Common myeloid progenitor, CD34-positive (primary cell): ENCODE results near the gene CAP2.
A peak's percentile ranks its signal among the peaks of the same experiment; 100 is the strongest.

Source experiments
- CTCF ChIA-PET: fragments of 350-600 bp; sonication (Branson Sonifier 250); formaldehyde crosslinking; loops from one replicate; lab custom pipeline; 2021; ENCODE audit warnings: antibody characterized with exemption; lab: Charles Lee
- POLR2A ChIA-PET: fragments of 350-600 bp; sonication (Branson Sonifier 250); formaldehyde crosslinking; loops from one replicate; lab custom pipeline; 2021; ENCODE audit warnings: antibody characterized with exemption; lab: Charles Lee
- DNase-seq, 3 donors: peaks; one replicate each; pipeline versions ENCODE4 v3.0.0 to v3.0.0-alpha.2; 2013
- H3K27ac ChIP-seq, 2 experiments: 1 replicate in 1 of 2; 2 replicates in 1 of 2; pipeline ENCODE4 v1.7.0; 2013; ENCODE audit warnings: inconsistent platforms in 2 of 2, low read length in 2 of 2, mild to moderate bottlenecking in 2 of 2, low read depth in 1 of 2, moderate library complexity in 1 of 2; ENCODE audit not compliant: severe bottlenecking in 2 of 2, insufficient read depth in 1 of 2, poor library complexity in 1 of 2
- H3K27me3 ChIP-seq, 5 experiments: replicated peaks in 2 of 5; 1 replicate in 3 of 5; 2 replicates in 2 of 5; pipeline versions ENCODE4 v1.6.1 to v1.7.0; 2013; ENCODE audit warnings: low read length in 4 of 5, mild to moderate bottlenecking in 2 of 5, moderate library complexity in 2 of 5, inconsistent platforms in 1 of 5; ENCODE audit not compliant: insufficient read depth in 5 of 5, control insufficient read depth in 4 of 5
- H3K36me3 ChIP-seq, 4 experiments: 1 replicate in 2 of 4; 2 replicates in 2 of 4; pipeline versions ENCODE4 v1.6.1 to v1.7.0; 2013; ENCODE audit warnings: low read length in 3 of 4, control low read depth in 1 of 4, mild to moderate bottlenecking in 1 of 4; ENCODE audit not compliant: control insufficient read depth in 4 of 4, insufficient read depth in 4 of 4
- H3K4me1 ChIP-seq, 4 experiments: 1 replicate in 3 of 4; 2 replicates in 1 of 4; pipeline versions ENCODE4 v1.6.1 to v1.7.1; 2013; ENCODE audit warnings: low read length in 3 of 4, mild to moderate bottlenecking in 3 of 4, control low read depth in 1 of 4, inconsistent platforms in 1 of 4, moderate library complexity in 1 of 4; ENCODE audit not compliant: control insufficient read depth in 4 of 4, insufficient read depth in 4 of 4; ENCODE audit errors: control extremely low read depth in 1 of 4
- H3K4me3 ChIP-seq, 7 experiments: 1 replicate in 4 of 7; 2 replicates in 3 of 7; pipeline versions ENCODE4 v1.5.1 to v1.7.0; 2013; ENCODE audit warnings: mild to moderate bottlenecking in 7 of 7, low read length in 6 of 7, moderate library complexity in 6 of 7, inconsistent platforms in 2 of 7, low read depth in 2 of 7, control low read depth in 1 of 7; ENCODE audit not compliant: insufficient read depth in 4 of 7, control insufficient read depth in 1 of 7; ENCODE audit errors: extremely low read depth in 1 of 7
- H3K9me3 ChIP-seq, 5 experiments: 1 replicate in 4 of 5; 2 replicates in 1 of 5; pipeline versions ENCODE4 v1.6.1 to v1.7.1; 2013; ENCODE audit warnings: low read length in 4 of 5, mild to moderate bottlenecking in 2 of 5, inconsistent platforms in 1 of 5, low read depth in 1 of 5, moderate library complexity in 1 of 5; ENCODE audit not compliant: control insufficient read depth in 4 of 5, insufficient read depth in 2 of 5; ENCODE audit errors: control extremely low read depth in 1 of 5
- WGBS: methylation state at CpG from one replicate; pipeline ENCODE4 v1.1.5; 2013; ENCODE audit not compliant: insufficient coverage; 5-methylcytosine and 5-hydroxymethylcytosine counted together

The CAP2 gene

DNA sequence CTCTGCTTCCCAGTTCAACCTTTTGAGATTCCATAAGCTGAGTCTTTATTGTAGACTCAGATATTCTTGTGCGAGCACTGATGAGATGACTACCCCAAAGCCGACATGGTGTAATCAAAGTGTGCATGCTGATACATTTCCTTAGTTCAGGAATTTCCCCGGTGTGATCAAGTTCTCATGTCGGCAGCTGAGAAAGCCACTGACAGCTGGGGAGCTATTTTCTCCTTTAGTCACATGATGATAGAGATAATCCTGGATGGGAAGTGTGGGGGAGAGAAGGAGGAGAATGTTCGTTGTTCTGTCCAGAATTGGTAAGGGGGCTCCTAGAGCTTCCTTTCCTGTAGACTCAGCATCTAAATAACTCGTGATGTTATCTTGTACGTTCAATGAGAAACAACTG is 7.7 kb upstream of the CAP2 start:
- DNase-seq, result no peak
- no peaks in the 10 kb centered on the region for H3K4me1 ChIP-seq
- 90% methylated on average over 5 of the region's 7 CpGs for WGBS
- CTCF ChIA-PET, result interaction anchor here (1.5 kb wide), 1 partner anchor 15 kb away, joined by 4 read pairs; no protein-coding TSS in a partner anchor
- H3K27ac ChIP-seq, result no peak overlapping the region
- peaks cover 0 to 1% (median 0%) of the 10 kb centered on the region in 5 experiments for H3K9me3 ChIP-seq
- peaks cover 0 to 8% (median 0%) of the 10 kb centered on the region in 5 experiments for H3K27me3 ChIP-seq
- H3K4me3 ChIP-seq, result no peak overlapping the region
- POLR2A ChIA-PET, result no interaction called here
- no peaks in the 10 kb centered on the region for H3K36me3 ChIP-seq

DNA sequence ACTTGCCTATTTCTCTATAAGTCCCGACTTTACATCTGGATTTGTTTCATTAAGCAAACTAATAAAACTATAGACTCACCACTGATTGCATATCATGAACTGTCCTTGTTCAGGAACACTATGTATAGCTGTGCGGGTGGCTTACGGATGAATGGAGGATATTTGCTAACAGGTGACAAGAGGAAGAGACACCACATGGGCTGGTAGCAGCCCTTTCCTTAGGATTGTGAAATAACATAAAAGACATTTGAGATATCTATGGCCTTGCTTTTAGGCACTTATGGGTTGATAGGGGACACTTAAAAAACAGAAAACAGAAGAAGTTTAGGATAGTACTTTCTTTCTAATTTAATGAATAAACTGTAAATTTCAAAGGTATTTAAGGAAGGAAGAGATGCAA is 5.0 kb upstream of the CAP2 start:
- no peak for DNase-seq
- Histone ChIP-seq H3K9me3 (peaks cover 0 to 1% (median 0%) of the 10 kb centered on the region in 5 experiments), H3K4me3 (no peak overlapping the region), H3K27ac (no peak overlapping the region), H3K4me1 (peaks cover 0 to 3% (median 1%) of the 10 kb centered on the region in 4 experiments), H3K27me3 (peaks cover 8 to 31% (median 16%) of the 10 kb centered on the region in 5 experiments), H3K36me3 (no peaks in the 10 kb centered on the region)
- ChIA-PET CTCF (no interaction called here), POLR2A (no interaction called here)
- no CpG with 5 or more reads among the region's 3 CpGs for WGBS

DNA sequence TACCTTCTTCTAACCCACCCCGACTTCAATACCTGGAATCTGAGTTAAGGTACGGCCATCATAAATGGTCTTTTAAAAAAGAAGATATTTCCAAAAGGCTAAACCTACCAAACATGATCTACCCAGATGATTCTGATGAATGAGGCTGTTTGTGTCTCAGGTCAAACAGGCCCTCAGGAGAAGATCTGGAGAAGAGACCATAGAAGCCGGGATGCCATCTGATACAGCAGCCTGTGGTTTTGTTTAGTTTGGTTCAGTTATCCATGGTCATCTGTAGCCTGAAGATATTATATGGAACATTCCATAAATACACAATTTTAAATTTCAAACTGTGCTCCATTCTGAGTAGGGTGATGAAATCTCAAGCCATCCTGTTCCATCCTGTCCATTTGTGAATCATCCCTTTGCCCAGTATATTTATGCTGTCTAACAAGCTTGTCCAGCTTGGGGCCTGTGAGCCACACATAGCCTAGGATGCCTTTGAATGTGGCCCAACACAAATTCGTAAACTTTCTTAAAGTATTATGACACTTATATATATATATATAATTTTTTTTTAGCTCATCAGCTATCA is 4.0 kb upstream of the CAP2 start:
- POLR2A ChIA-PET, result no interaction called here
- Histone ChIP-seq H3K4me3 (no peak overlapping the region), H3K27ac (no peak overlapping the region), H3K36me3 (no peaks in the 10 kb centered on the region), H3K27me3 (peaks cover 9 to 38% (median 19%) of the 10 kb centered on the region in 5 experiments), H3K4me1 (peaks cover 0 to 10% (median 5%) of the 10 kb centered on the region in 4 experiments), H3K9me3 (peaks cover 0 to 1% (median 0%) of the 10 kb centered on the region in 5 experiments)
- no peak for DNase-seq
- CTCF ChIA-PET, result no interaction called here
- no CpG with 5 or more reads among the region's 4 CpGs for WGBS

DNA sequence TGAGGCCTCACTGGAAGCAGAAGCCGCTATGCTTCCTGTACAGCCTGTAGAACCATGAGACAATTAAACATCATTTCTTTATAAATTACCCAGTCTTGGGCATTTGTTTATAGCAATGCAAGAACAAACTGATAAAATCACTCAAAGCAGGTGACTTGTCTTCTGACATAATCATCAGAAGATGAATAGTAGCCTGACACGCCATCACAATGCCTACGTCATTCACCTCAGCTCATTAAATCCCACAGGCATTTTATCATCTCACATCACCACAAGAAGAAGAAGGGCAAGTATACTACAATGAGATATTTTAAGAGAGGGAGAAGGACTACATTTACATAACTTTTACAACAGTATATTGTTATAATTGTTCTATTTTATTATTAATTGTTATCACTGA is 3.1 kb upstream of the CAP2 start:
- POLR2A ChIA-PET, result no interaction called here
- no peak overlapping the region for H3K4me3 ChIP-seq
- peaks cover 0 to 1% (median 0%) of the 10 kb centered on the region in 5 experiments for H3K9me3 ChIP-seq
- H3K27me3 ChIP-seq, result peaks cover 11 to 45% (median 23%) of the 10 kb centered on the region in 5 experiments
- no peak overlapping the region for H3K27ac ChIP-seq
- WGBS, result no CpG with 5 or more reads among the region's 3 CpGs
- no peak for DNase-seq
- H3K4me1 ChIP-seq, result peaks cover 0 to 12% (median 5%) of the 10 kb centered on the region in 4 experiments
- CTCF ChIA-PET, result no interaction called here
- no peaks in the 10 kb centered on the region for H3K36me3 ChIP-seq

DNA sequence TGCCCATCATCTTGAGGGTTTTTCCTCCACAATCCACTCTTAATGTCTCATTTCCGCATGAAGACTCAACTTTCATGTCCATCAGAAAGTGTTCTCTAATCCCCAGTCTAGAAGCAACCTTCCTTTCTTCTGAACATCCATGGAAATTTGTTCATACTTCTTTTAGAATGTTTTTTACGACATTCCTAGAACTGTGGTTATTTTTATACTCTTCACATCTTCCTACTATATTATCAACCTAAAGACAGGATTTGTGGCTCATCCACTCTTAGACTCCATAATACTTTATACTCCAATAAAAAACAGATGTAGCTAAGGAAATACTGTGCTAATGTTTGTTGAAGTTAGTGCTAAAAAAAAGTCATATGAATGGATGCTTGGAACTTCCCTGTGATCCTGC is 1.4 kb upstream of the CAP2 start:
- peaks cover 11 to 58% (median 29%) of the 10 kb centered on the region in 5 experiments for H3K27me3 ChIP-seq
- peaks cover 0 to 5% (median 1%) of the 10 kb centered on the region in 5 experiments for H3K9me3 ChIP-seq
- no peak for DNase-seq
- no peaks in the 10 kb centered on the region for H3K36me3 ChIP-seq
- no peak overlapping the region for H3K4me3 ChIP-seq
- 100% methylated on average over 1 of the region's 2 CpGs for WGBS
- peaks cover 0 to 12% (median 5%) of the 10 kb centered on the region in 4 experiments for H3K4me1 ChIP-seq
- ChIA-PET POLR2A (no interaction called here), CTCF (no interaction called here)
- H3K27ac ChIP-seq, result no peak overlapping the region

DNA sequence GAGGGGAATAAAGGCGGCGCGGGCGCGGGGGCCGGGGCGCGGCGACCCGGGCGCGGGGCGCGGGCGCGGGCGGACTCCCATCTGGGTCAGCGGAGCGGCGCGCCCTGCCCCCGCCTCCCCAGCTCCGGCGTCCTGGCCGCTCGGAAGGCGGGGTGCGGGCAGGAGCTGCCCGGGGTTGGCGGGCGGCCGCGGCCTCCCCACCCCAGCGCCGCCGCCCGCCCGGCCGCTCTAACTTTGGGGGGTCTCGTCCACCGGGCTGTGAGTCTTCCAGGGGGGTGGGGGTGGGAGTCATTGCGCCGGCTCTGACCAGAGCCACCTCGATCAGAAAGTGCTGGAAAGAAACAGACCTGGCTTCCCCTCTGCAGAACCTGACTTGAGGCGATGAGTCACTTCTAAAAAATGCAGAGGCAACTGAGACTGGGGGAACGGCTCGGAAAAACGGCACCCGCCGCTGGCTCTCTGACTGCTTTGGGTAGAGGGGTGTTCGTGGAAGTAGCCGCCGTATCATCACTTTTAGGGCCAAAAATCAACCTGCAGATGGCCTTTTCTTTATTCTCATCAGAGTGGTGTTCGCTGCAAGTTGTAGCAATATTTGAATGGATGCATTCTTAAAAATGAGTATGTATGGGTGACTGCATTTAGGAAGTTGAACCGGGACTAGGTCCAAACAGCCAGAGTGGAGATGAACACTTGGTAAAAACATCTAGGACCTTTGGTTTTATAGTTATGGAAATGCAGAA is 667 bp downstream of the CAP2 start:
- no peaks in the 10 kb centered on the region for H3K36me3 ChIP-seq
- H3K4me3 ChIP-seq, result peak overlapping the region in 6 of 7 experiments; percentile 36 to 73 (median 57)
- DNase-seq, result peak; percentile 23 to 80 (median 71)
- WGBS, result 3% methylated on average over 46 of the region's 55 CpGs
- ChIA-PET POLR2A (interaction anchor here (1.2 kb wide), 1 partner anchor 36 kb away, joined by 3 read pairs; no protein-coding TSS in a partner anchor), CTCF (interaction anchor here (1.6 kb wide), 1 partner anchor 9 kb away, joined by 4 read pairs; no protein-coding TSS in a partner anchor)
- no peak overlapping the region for H3K27ac ChIP-seq
- peaks cover 11 to 58% (median 29%) of the 10 kb centered on the region in 5 experiments for H3K27me3 ChIP-seq
- peaks cover 0 to 12% (median 5%) of the 10 kb centered on the region in 4 experiments for H3K4me1 ChIP-seq
- peaks cover 0 to 5% (median 1%) of the 10 kb centered on the region in 5 experiments for H3K9me3 ChIP-seq

DNA sequence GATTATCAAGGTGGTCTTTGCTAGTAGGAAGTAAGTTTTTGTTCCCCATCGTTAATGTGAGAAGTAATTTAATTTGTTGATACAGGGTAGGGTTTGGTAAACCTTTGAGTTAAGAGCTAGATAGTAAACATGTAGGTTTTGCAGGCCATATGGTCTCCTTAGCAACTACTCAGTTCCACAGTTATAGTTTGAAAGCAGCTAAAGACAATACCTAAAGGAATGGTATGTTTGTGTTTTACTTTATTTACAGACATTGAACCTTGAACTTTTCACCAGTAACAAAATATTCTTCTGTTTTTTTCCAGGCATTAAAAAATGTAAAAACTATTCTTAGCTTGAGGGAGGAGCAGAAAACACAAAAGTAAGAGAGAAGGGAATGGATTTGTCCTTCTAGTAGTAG is 1.7 kb downstream of the CAP2 start:
- H3K27ac ChIP-seq, result no peak overlapping the region
- H3K9me3 ChIP-seq, result peaks cover 0 to 5% (median 1%) of the 10 kb centered on the region in 5 experiments
- POLR2A ChIA-PET, result no interaction called here
- no peak overlapping the region for H3K4me3 ChIP-seq
- CTCF ChIA-PET, result no interaction called here
- H3K27me3 ChIP-seq, result peaks cover 11 to 58% (median 29%) of the 10 kb centered on the region in 5 experiments
- DNase-seq, result no peak
- H3K36me3 ChIP-seq, result no peaks in the 10 kb centered on the region
- WGBS, result 80% methylated on average over 1 of the region's 1 CpG
- H3K4me1 ChIP-seq, result peaks cover 0 to 12% (median 5%) of the 10 kb centered on the region in 4 experiments
